Stomach (tissue), 9 donors: Measurements from ENCODE around the gene PCDHA5. TPM values are rescaled to one million over a fixed set of nuclear protein-coding genes. Genes with fewer than 3 reads are reported as not detected.
A peak's percentile ranks its signal among the peaks of the same experiment; 100 is the strongest.
"Not testable (repeated sequence)": the region's sequence is repeated elsewhere in the genome, so short reads cannot be mapped to it uniquely, and the experiment has no call there.

ENCODE experiments used
- DNase-seq, 2 donors: peaks; one replicate each; pipeline versions ENCODE4 v3.0.0 to v3.0.0-alpha.2; 2013 to 2019
- H3K27ac ChIP-seq, 5 donors: fragments of 200-600 bp in 4 of 5; sonication (generic) in 4 of 5; one replicate each; pipeline ENCODE4 v1.5.1; 2013 to 2019; ENCODE audit warnings: mild to moderate bottlenecking in 1 of 5, moderate library complexity in 1 of 5
- H3K27me3 ChIP-seq, 3 donors: fragments of 200-600 bp; sonication (generic); one replicate each; pipeline ENCODE4 v1.5.1; 2017 to 2019; ENCODE audit warnings: mixed run types in 1 of 3
- H3K36me3 ChIP-seq, 4 donors: fragments of 200-600 bp; sonication (generic); 1 replicate in 3 of 4; 2 replicates in 1 of 4; pipeline ENCODE4 v1.5.1; 2016 to 2019
- H3K4me1 ChIP-seq, 4 donors: fragments of 200-600 bp; sonication (generic); one replicate each; pipeline ENCODE4 v1.5.1; 2016 to 2019
- H3K4me3 ChIP-seq, 4 donors: fragments of 200-600 bp; sonication (generic) in 3 of 4; one replicate each; pipeline ENCODE4 v1.5.1; 2016 to 2019; ENCODE audit warnings: mild to moderate bottlenecking in 1 of 4
- H3K9me3 ChIP-seq, 4 donors: fragments of 200-600 bp; sonication (generic); one replicate each; pipeline ENCODE4 v1.5.1; 2016 to 2019
- CTCF ChIP-seq, 7 experiments: fragments of 450-650 bp in 4 of 7; fragments of 200-600 bp in 3 of 7; sonication (generic) in 3 of 7; IDR thresholded peaks; one replicate each; pipeline ENCODE4 v1.5.1; 2016 to 2019; ENCODE audit warnings: antibody characterized with exemption in 7 of 7, control low read depth in 2 of 7, mild to moderate bottlenecking in 1 of 7
- EP300 ChIP-seq: sonication (generic); formaldehyde crosslinking; IDR thresholded peaks from one replicate; pipeline ENCODE4 v1.6.1; 2017; ENCODE audit warnings: antibody characterized with exemption
- POLR2A ChIP-seq, 4 donors: fragments of 450-650 bp; IDR thresholded peaks; one replicate each; pipeline ENCODE4 v1.6.1; 2016; ENCODE audit warnings: antibody characterized with exemption in 4 of 4, control low read depth in 2 of 4, mild to moderate bottlenecking in 1 of 4, moderate library complexity in 1 of 4
- POLR2AphosphoS5 ChIP-seq, 3 donors: sonication (generic); formaldehyde crosslinking; IDR thresholded peaks; one replicate each; pipeline ENCODE4 v1.6.1; 2016; ENCODE audit warnings: antibody characterized with exemption in 3 of 3
- WGBS, 5 donors: extraction: QIAGEN DNeasy Blood & Tissue Kit in 3 of 5; methylation state at CpG; one replicate each; pipeline versions ENCODE4 v1.1.5 to v1.1.7; 2013 to 2018; 5-methylcytosine and 5-hydroxymethylcytosine counted together
- intact Hi-C: fragments of 100-400 bp; cut with DNase I; formaldehyde crosslinking; loops from one replicate; pipeline ENCODE4 v1.15.1; 2023; ENCODE audit warnings: low total_unique reads
- polyA plus RNA-seq, 3 donors: library from polyadenylated mRNA; stranded (reverse); fragments of 200-250 nt; gene quantifications; one replicate each; pipeline ENCODE4 v1.2.3, GENCODE V29; 2013
- total RNA-seq, 5 donors: library from RNA; depleted of rRNA; stranded (reverse); fragments of >200 nt; gene quantifications; one replicate each; pipeline versions ENCODE4 v1.1.0 to v1.2.3, GENCODE V29; 2014 to 2016
- donor health status: healthy with polysubstance abuse.
- donor health status: Bipolar disorder and iron deficiency.
- donor health status: healthy.

PCDHA5 gene
- total and polyA plus RNA-seq, 8 donors = 0.12 to 21.9 (median 0.13) TPM; not detected in 5

GRCh38 chr5:140806834-140807775 lies 14.3 kb upstream of the PCDHA5 start, which contains the start of gene PCDHA4:
Gene PCDHA4, plus strand, starts transcription at chr5:140807068.
- H3K27me3 ChIP-seq = peaks cover 0 to 42% (median 3%) of the 10 kb centered on the region in 3 donors
- no peaks in the 10 kb centered on the region for H3K36me3 ChIP-seq
- TF ChIP-seq POLR2A (IDR thresholded peaks at IDR 0.05) (no peak), POLR2AphosphoS5 (IDR thresholded peaks at IDR 0.05) (no peak), EP300 (no peak), CTCF (IDR thresholded peaks at IDR 0.05) (peak in 2 of 7 experiments; percentile 27 to 28)
- peak within 1 kb of the TSS; percentile 19 to 31 (median 26) for H3K4me3 ChIP-seq
- peaks cover 17 to 77% (median 57%) of the 10 kb centered on the region in 4 donors for H3K9me3 ChIP-seq
- intact Hi-C loops = no loop called here
- H3K27ac ChIP-seq = no peak within 1 kb of the TSS
- DNase-seq = peak in 1 of 2 donors; percentile 24
- no peaks in the 10 kb centered on the region for H3K4me1 ChIP-seq
- 20 to 29% (median 25%) methylated on average over 31 to 42 of the region's 47 CpGs for WGBS, 5 donors

GRCh38 chr5:140808241-140808888 lies 13.0 kb upstream of the PCDHA5 start:
- 60 to 72% (median 64%) methylated on average over 58 to 62 of the region's 62 CpGs for WGBS, 5 donors
- DNase-seq, intact Hi-C loops: not testable (repeated sequence)

GRCh38 chr5:140808889-140809291 lies 12.5 kb upstream of the PCDHA5 start:
- intact Hi-C loops = no loop called here
- no peak for TF ChIP-seq POLR2AphosphoS5 (IDR thresholded peaks at IDR 0.05)
- TF ChIP-seq CTCF (IDR thresholded peaks at IDR 0.05) = no peak
- TF ChIP-seq EP300 = no peak
- no peak for TF ChIP-seq POLR2A (IDR thresholded peaks at IDR 0.05)
- DNase-seq = no peak
- WGBS, 5 donors = 67 to 76% (median 70%) methylated on average over 9 to 43 of the region's 43 CpGs
- Histone ChIP-seq H3K4me1 (no peaks in the 10 kb centered on the region), H3K27me3 (peaks cover 0 to 28% (median 0%) of the 10 kb centered on the region in 3 donors), H3K36me3 (no peaks in the 10 kb centered on the region), H3K27ac (no peak overlapping the region), H3K4me3 (no peak overlapping the region), H3K9me3 (peaks cover 4 to 74% (median 45%) of the 10 kb centered on the region in 4 donors)

More at GRCh38 chr5:140808241-140808888, 13.0 kb upstream of the PCDHA5 start:
- H3K36me3 ChIP-seq, H3K4me1 ChIP-seq, H3K27ac ChIP-seq, H3K4me3 ChIP-seq: not testable (repeated sequence)
- Histone ChIP-seq H3K9me3 (peaks cover 5 to 75% (median 44%) of the 10 kb centered on the region in 4 donors), H3K27me3 (peaks cover 0 to 29% (median 0%) of the 10 kb centered on the region in 3 donors)

GRCh38 chr5:140822281-140822629 lies 842 bp downstream of the PCDHA5 start:
- H3K36me3 ChIP-seq = no peaks in the 10 kb centered on the region
- no peak overlapping the region for H3K4me3 ChIP-seq
- TF ChIP-seq POLR2AphosphoS5 (IDR thresholded peaks at IDR 0.05) (no peak), POLR2A (IDR thresholded peaks at IDR 0.05) (no peak), CTCF (IDR thresholded peaks at IDR 0.05) (no peak), EP300 (no peak)
- WGBS, 5 donors = 24 to 29% (median 25%) methylated on average over 6 of the region's 6 CpGs
- no peaks in the 10 kb centered on the region for H3K4me1 ChIP-seq
- intact Hi-C loops = no loop called here
- H3K27me3 ChIP-seq = peaks cover 0 to 36% (median 0%) of the 10 kb centered on the region in 3 donors
- H3K27ac ChIP-seq = no peak overlapping the region
- DNase-seq = no peak
- H3K9me3 ChIP-seq = peaks cover 0 to 53% (median 45%) of the 10 kb centered on the region in 4 donors

GRCh38 chr5:140822969-140823368 lies 1.6 kb downstream of the PCDHA5 start:
- Histone ChIP-seq H3K9me3 (peaks cover 2 to 56% (median 52%) of the 10 kb centered on the region in 4 donors), H3K27me3 (peaks cover 0 to 43% (median 6%) of the 10 kb centered on the region in 3 donors)
- intact Hi-C loops, H3K36me3 ChIP-seq, H3K27ac ChIP-seq, H3K4me3 ChIP-seq, DNase-seq, H3K4me1 ChIP-seq: not testable (repeated sequence)
- 51 to 79% (median 60%) methylated on average over 16 to 48 of the region's 48 CpGs for WGBS, 5 donors
